Calu3 (cell line): ENCODE measurements around the gene ARHGAP20. TPM values are rescaled to one million over a fixed set of nuclear protein-coding genes. Genes with fewer than 3 reads are reported as not detected.
A peak's percentile ranks its signal among the peaks of the same experiment; 100 is the strongest.

Source experiments
- BruUV-seq: library from RNA; stranded (reverse); fragments of 400-500 nt; replicated peaks from 2 replicates; lab custom pipeline; 2021; lab: Mats Ljungman, UMichigan
- CTCF ChIA-PET: fragments of 300-600 bp; sonication (Branson Sonifier 250); formaldehyde crosslinking; loops from one replicate; lab custom pipeline; 2022; ENCODE audit warnings: antibody characterized with exemption; lab: Charles Lee
- DNase-seq: peaks from one replicate; pipeline ENCODE4 v3.0.0; 2022
- H3K27ac Mint-ChIP-seq: one replicate; pipeline ENCODE4 v1.8.0; 2022; ENCODE audit warnings: mixed read lengths; ENCODE audit not compliant: unreplicated experiment
- H3K27me3 Mint-ChIP-seq: one replicate; pipeline ENCODE4 v1.8.0; 2022; ENCODE audit warnings: mixed read lengths; ENCODE audit not compliant: unreplicated experiment
- H3K36me3 Mint-ChIP-seq: one replicate; pipeline ENCODE4 v1.8.0; 2022; ENCODE audit warnings: mild to moderate bottlenecking, moderate library complexity, mixed read lengths; ENCODE audit not compliant: insufficient read depth, unreplicated experiment
- H3K4me1 Mint-ChIP-seq: one replicate; pipeline ENCODE4 v1.8.0; 2022; ENCODE audit warnings: mild to moderate bottlenecking, low read depth, mixed read lengths; ENCODE audit not compliant: unreplicated experiment
- H3K4me3 Mint-ChIP-seq: one replicate; pipeline ENCODE4 v1.8.0; 2022; ENCODE audit warnings: mild to moderate bottlenecking, low read depth, moderate library complexity, mixed read lengths; ENCODE audit not compliant: unreplicated experiment
- H3K9me3 Mint-ChIP-seq: one replicate; pipeline ENCODE4 v1.8.0; 2022; ENCODE audit warnings: low read depth, mixed read lengths; ENCODE audit not compliant: unreplicated experiment
- intact Hi-C: fragments of 100-400 bp; cut with micrococcal nuclease; formaldehyde crosslinking; loops from one replicate; pipeline ENCODE4 v1.10.0; 2022; ENCODE audit not compliant: unreplicated experiment
- total RNA-seq: library from RNA; stranded (reverse); gene quantifications from 2 replicates; pipeline ENCODE4 v1.2.3, GENCODE V29; 2022
- TF ChIP-seq, protein P1 (sequence below): fragments of 200-600 bp; IDR thresholded peaks from one replicate; pipeline ENCODE4 v1.8.0; 2022; ENCODE audit warnings: antibody characterized with exemption; ENCODE audit not compliant: unreplicated experiment

ARHGAP20 gene
- total RNA-seq, 1 experiment from 2014 or later: not detected

DNA sequence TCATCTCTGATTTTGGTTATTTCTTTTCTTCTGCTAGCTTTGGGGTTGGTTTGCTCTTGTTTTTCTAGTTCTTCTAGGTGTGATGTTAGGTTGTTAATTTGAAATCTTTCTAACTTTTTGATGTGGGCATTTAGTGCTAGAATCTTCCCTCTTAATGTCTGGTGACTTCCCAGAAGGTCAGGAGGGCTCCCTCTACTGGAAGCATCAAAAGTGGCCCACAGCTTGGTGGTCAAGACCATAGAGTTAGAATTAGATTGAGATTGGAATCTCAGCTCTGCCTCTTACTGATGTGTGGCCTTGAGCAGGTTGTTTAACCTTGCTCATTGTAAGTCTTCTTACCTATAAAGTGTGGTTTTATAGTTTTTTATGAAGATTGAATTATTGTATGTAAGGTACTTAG is 183.2 kb downstream of the ARHGAP20 start:
- no peaks in the 10 kb centered on the region for H3K27me3 Mint-ChIP-seq
- TF ChIP-seq, protein P1, sequence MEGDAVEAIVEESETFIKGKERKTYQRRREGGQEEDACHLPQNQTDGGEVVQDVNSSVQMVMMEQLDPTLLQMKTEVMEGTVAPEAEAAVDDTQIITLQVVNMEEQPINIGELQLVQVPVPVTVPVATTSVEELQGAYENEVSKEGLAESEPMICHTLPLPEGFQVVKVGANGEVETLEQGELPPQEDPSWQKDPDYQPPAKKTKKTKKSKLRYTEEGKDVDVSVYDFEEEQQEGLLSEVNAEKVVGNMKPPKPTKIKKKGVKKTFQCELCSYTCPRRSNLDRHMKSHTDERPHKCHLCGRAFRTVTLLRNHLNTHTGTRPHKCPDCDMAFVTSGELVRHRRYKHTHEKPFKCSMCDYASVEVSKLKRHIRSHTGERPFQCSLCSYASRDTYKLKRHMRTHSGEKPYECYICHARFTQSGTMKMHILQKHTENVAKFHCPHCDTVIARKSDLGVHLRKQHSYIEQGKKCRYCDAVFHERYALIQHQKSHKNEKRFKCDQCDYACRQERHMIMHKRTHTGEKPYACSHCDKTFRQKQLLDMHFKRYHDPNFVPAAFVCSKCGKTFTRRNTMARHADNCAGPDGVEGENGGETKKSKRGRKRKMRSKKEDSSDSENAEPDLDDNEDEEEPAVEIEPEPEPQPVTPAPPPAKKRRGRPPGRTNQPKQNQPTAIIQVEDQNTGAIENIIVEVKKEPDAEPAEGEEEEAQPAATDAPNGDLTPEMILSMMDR: no peak
- no TSS peak for BruUV-seq
- H3K9me3 Mint-ChIP-seq: peaks cover 3% of the 10 kb centered on the region
- no peaks in the 10 kb centered on the region for H3K36me3 Mint-ChIP-seq
- intact Hi-C loops: no loop called here
- peak; percentile 7 for DNase-seq
- H3K27ac Mint-ChIP-seq: no peak overlapping the region
- CTCF ChIA-PET: no interaction called here
- no peak overlapping the region for H3K4me3 Mint-ChIP-seq
- H3K4me1 Mint-ChIP-seq: no peaks in the 10 kb centered on the region

- CTCF ChIA-PET: no interaction called here
- Mint-ChIP-seq H3K36me3 (no peaks in the 10 kb centered on the region), H3K27me3 (no peaks in the 10 kb centered on the region), H3K4me3 (no peak overlapping the region), H3K9me3 (peaks cover 3% of the 10 kb centered on the region), H3K27ac (no peak overlapping the region), H3K4me1 (no peaks in the 10 kb centered on the region)
- BruUV-seq: no TSS peak
- DNase-seq: no peak
- TF ChIP-seq, protein P1: no peak
- intact Hi-C loops: no loop called here
Measured at GRCh38 chr11:110527146-110527545, 185.1 kb downstream of the ARHGAP20 start.
